Measurements from ENCODE around the gene UBAP2L. TPM values are rescaled to one million over a fixed set of nuclear protein-coding genes. Genes with fewer than 3 reads are reported as not detected.
A peak's percentile ranks its signal among the peaks of the same experiment; 100 is the strongest.

Gene UBAP2L
- total RNA-seq, 1 experiment from 2014 or later, result 265 TPM

- WGBS (ENCODE audit: extremely low coverage, insufficient read length, low lambda C conversion rate), result no CpG with 5 or more reads among the region's 35 CpGs
- no peak overlapping the region for H4K8ac ChIP-seq (replicated peaks; ENCODE audit: insufficient read length, low read depth, low read length)
- H3K4ac ChIP-seq (ENCODE audit: low read depth, low read length), result no peak overlapping the region
- no peak overlapping the region for H3K23ac ChIP-seq (ENCODE audit: insufficient read length, low read depth, low read length)
- Mint-ChIP-seq H3K27ac (peak overlapping the region; percentile 99 to 100 (median 100)), H3K4me3 (peak overlapping the region; percentile 100), H3K36me3 (ENCODE audit: insufficient read depth in 1 of 3, low read depth in 3 of 3) (peaks cover 25 to 41% (median 26%) of the 10 kb centered on the region in 3 experiments), H3K4me1 (peaks cover 69 to 80% of the 10 kb centered on the region in 2 experiments), H3K27me3 (ENCODE audit: low read depth) (peaks cover 4% of the 10 kb centered on the region), H3K9me3 (no peaks in the 10 kb centered on the region; a peak in 2 of 5 replicates)
- H3K23me2 ChIP-seq (ENCODE audit: insufficient read length, low read depth, low read length, poor library complexity, severe bottlenecking), result peaks cover 9% of the 10 kb centered on the region
- no peak overlapping the region for H2BK5ac ChIP-seq (ENCODE audit: insufficient read length, low read length)
- H4K5ac ChIP-seq (ENCODE audit: insufficient read length, low read depth, low read length), result no peak overlapping the region
- peak overlapping the region; percentile 50 for H3K14ac ChIP-seq (ENCODE audit: insufficient read depth, low read length)
- no peak overlapping the region for H3T11ph ChIP-seq (ENCODE audit: low read length)
- H3K56ac ChIP-seq (ENCODE audit: insufficient read length, low read depth, low read length), result no peak overlapping the region
- H2AK5ac ChIP-seq (ENCODE audit: insufficient read length, low read length), result no peak overlapping the region
- H4K20me1 ChIP-seq (ENCODE audit: control insufficient read depth, insufficient read depth, insufficient read length), result no peaks in the 10 kb centered on the region
- H2BK120ac ChIP-seq (ENCODE audit: low read depth, low read length, poor library complexity, severe bottlenecking), result no peak overlapping the region
- DNase-seq, result peak; percentile 71
- H3K79me1 ChIP-seq (ENCODE audit: insufficient read depth, low read depth, low read length, poor library complexity, severe bottlenecking), result peaks cover 5% of the 10 kb centered on the region
- H3K9me3 ChIP-seq (ENCODE audit: control insufficient read depth, low read depth, low read length), result no peaks in the 10 kb centered on the region
- no peak overlapping the region for H3K27ac ChIP-seq (ENCODE audit: insufficient read length, low read depth, low read length)
- H3K79me2 ChIP-seq (ENCODE audit: insufficient read depth, low read length), result peaks cover 47% of the 10 kb centered on the region
- peak overlapping the region; percentile 84 for H3K9ac ChIP-seq (ENCODE audit: extremely low read depth, insufficient read length, low read length)
- H2BK15ac ChIP-seq (ENCODE audit: low read depth, low read length), result no peak overlapping the region
- H2BK12ac ChIP-seq (ENCODE audit: insufficient read length, low read depth, low read length), result no peak overlapping the region
- H3K4me2 ChIP-seq (ENCODE audit: insufficient read depth, insufficient read length, low read length), result peak overlapping the region; percentile 100
- H4K91ac ChIP-seq (ENCODE audit: insufficient read length, low read depth, low read length), result no peak overlapping the region
- peaks cover 8% of the 10 kb centered on the region; the same call in 1 of the 2 replicates for H3K4me1 ChIP-seq (ENCODE audit: insufficient read depth, low read length)
- H3K27me3 ChIP-seq (ENCODE audit: insufficient read depth, low read length), result no peaks in the 10 kb centered on the region; the same call in 1 of the 2 replicates
- no peak overlapping the region for H2BK20ac ChIP-seq (ENCODE audit: low read depth, low read length, poor library complexity, severe bottlenecking)
- peak overlapping the region; percentile 52 for H3K18ac ChIP-seq (ENCODE audit: insufficient read length, low read depth, low read length)
- no peak for TF ChIP-seq CTCF (conservative IDR thresholded peaks at IDR 0.05)
- H2AFZ ChIP-seq (ENCODE audit: low read length), result no peak overlapping the region
These were observed 38.3 kb upstream of the UBAP2L start for GRCh38 chr1:154182344-154183045.

Data from H9 (cell line).